Muscle of back (tissue), 13 donors: ENCODE data around the gene CRYGA. TPM values are rescaled to one million over a fixed set of nuclear protein-coding genes. Genes with fewer than 3 reads are reported as not detected.

Source experiments
- DNase-seq, 3 donors: peaks; one replicate each; pipeline versions ENCODE4 v3.0.0 to v3.0.0-alpha.2; 2013
- long read RNA-seq, 9 donors: transcript quantifications; one replicate each; lab custom pipeline, GENCODE V29; 2026
- polyA plus RNA-seq, 10 donors: library from polyadenylated mRNA; unstranded; fragments of 120-200 nt; gene quantifications; one replicate each; pipeline ENCODE4 v1.2.1, GENCODE V29; 2013; ENCODE audit not compliant: insufficient read length in 10 of 10

The CRYGA gene
- not detected for polyA plus RNA-seq
- long read RNA-seq, donor 1: 0 reads
- long read RNA-seq, donor 2: 0 reads
- long read RNA-seq, donor 3: 0 reads
- long read RNA-seq, donor 4: 0 reads
- long read RNA-seq, donor 5: 0 reads
- long read RNA-seq, donor 6: 0 reads
- long read RNA-seq, donor 7: 0 reads
- long read RNA-seq, donor 8: 0 reads
- long read RNA-seq, donor 9: 0 reads

GRCh38 chr2:208163489-208163888, at the start of gene CRYGA:
CRYGA (minus strand) TSS chr2:208163589; CDS start chr2:208163556, 33 bp downstream.
- no peak for DNase-seq

- no peak for DNase-seq
Observed at GRCh38 chr2:208210688-208211451, 47.5 kb upstream of the CRYGA start.

DNA sequence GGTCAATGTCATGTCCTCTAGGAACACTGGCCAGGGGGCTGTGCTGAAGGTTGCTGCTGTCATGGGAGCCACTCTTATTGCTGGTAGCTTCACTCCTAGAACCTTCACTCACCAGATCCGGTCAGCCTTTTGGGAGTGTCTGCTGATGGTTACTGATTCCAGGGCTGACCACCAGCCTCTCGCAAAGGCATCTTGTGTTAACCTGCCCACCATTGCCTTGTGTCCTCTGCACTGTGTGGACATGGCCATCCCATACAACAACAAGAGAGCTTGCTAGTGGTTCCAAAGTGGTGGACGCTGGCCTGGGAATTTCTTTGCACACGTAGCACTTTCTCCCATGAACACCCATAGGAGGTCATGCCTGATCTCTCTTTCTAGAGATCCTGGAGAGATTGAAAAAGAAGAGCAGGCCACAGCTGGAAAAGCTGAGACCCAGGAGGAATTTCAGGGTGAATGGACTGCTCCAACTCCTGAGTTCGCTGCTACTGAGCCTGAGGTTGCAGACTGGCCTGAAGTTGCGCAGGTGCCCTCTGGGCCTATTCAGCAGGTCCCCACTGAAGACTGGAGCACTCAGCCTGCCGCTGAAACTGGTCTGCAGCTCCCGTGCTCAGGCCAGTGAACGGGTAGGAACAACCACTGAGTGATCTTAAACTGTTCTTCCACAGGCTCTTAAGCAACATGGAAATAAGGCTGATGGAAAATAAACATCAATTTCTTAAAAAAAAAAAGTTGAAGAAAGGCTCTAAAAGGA, 45.1 kb upstream of the CRYGA start:
- DNase-seq: no peak

DNA sequence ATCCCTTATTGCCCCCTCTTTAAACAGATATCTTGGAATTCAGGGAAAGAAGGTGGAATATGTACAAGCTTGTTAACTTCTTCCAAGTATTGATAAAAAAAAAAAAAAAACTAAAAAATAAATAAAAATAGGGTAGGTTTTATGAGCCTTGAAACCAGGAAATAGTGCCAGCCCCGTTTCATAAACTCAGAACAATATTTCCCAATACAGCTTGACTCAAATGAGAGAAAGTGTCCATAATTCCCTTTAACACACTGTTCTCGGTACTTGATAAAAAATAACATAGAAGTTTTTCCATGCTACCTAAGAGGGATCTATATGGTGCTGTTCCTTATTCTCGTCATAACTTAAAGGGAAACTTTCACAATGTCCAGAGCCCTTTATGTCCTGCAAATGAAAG, 44.4 kb upstream of the CRYGA start:
- DNase-seq: no peak

- no peak for DNase-seq
Observed at GRCh38 chr2:208204166-208204565, 40.8 kb upstream of the CRYGA start.

GRCh38 chr2:208195531-208195930, 32.1 kb upstream of the CRYGA start:
- DNase-seq: no peak

DNA sequence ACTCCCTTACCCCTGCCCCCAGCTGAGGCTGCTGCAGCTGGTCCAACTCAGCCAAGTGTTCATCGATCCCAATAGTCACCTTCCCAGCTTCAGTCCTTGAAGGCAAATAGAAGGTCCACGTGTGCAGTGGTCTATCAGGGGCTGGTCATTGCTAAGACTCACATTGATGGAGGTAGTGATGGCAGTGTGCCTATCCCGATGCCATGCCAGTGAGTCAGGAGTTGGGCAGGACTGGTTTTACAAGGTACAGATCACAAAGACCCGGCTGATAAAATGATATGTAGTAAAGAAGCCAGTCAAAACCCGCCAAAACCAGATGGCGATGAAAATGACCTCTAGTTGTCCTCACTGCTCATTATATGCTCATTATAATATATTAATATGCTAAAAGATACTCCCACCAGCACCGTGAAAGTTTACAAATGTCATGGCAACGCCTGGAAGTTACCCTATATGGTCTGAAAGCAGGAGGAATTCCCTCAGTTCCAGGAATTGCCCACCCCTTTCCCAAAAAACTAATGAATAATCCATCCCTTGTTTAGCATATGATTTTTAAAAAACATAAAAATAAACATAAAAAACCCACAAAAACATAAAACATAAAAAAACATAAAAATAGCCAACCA, 29.3 kb upstream of the CRYGA start:
- DNase-seq: no peak

DNA sequence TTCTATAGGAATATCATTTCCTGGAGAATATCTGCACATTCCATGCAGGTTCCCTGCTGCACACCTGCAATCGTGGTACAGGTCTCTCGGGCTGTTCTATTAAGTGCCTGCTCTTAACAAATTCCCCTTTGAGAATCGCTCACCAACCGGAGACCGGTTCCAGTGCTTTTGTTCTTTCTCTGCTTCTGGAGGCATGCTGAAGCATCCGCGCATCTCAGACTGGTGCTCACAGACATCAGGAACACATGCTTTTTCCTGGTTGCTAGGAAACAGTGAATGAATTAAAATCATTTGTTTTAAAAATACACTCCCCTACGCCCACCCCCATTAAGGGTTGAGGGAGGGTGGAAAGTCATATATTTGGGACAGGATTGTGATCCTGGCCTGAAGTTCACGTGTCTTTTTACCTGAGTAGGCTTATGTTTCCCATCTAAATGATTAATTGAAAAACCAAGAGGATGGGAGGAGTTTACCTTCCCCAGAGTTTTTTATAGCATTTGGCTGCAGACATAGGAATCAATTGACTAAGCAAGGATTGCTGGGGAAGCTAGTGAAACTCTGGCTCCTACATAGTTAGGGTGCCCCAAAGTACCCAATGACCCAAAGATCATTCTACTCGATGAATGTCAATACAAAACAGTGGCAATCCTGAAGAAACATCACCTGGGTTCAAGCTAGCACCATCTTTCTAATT, 26.6 kb upstream of the CRYGA start, which contains the start of gene C2orf80:
C2orf80 (minus strand) TSS at position 221 of the 694 bp plus-strand sequence. CDS start 3,044 bp downstream, outside the sequence.
- DNase-seq: no peak

- DNase-seq: no peak
Observed at GRCh38 chr2:208189069-208189809, 25.9 kb upstream of the CRYGA start.

DNA sequence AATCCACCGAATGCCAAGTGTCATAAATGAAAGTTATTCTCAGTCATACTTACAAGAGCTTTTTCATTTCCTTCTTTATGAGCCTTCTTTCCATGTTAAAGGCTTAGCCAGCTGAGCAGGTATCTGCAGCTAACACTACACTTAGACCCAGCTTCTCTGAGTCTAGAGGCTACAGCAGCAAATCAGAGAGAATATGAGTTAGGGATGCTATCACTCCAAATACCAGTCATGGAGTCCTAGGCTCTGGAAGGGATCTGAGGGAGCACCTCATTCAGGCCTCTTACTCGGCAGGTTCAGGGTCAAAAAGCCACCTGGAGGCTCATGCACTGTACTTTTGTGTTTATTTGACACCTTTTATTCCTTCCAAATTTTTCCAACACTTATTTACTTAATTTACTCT, 23.5 kb upstream of the CRYGA start:
- DNase-seq: no peak

DNA sequence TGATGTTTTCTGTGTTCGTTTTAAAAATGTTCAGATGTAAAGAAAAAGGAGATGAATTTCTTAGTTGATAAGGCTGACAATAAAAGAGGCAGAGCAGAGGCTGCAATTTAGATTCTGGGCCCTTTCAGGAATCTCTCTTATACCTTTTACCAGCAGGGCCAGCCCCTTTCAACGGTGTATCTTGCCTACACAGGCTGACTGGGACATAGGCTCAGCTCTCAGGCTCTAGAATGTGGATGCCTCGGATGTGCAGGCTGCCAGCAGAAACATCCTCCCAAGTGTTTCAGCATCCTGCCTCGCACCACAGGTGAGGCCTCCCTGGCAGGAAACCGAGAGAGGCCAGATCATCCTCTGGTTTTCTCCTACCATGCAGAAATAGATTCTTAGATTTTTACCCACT, 23.1 kb upstream of the CRYGA start:
- DNase-seq: no peak

GRCh38 chr2:208183972-208184705, 20.8 kb upstream of the CRYGA start:
- DNase-seq: no peak

GRCh38 chr2:208183526-208183925, 20.1 kb upstream of the CRYGA start:
- DNase-seq: no peak

GRCh38 chr2:208182835-208183234, 19.4 kb upstream of the CRYGA start:
- DNase-seq: peak in 1 of 3 donors; percentile 34

DNA sequence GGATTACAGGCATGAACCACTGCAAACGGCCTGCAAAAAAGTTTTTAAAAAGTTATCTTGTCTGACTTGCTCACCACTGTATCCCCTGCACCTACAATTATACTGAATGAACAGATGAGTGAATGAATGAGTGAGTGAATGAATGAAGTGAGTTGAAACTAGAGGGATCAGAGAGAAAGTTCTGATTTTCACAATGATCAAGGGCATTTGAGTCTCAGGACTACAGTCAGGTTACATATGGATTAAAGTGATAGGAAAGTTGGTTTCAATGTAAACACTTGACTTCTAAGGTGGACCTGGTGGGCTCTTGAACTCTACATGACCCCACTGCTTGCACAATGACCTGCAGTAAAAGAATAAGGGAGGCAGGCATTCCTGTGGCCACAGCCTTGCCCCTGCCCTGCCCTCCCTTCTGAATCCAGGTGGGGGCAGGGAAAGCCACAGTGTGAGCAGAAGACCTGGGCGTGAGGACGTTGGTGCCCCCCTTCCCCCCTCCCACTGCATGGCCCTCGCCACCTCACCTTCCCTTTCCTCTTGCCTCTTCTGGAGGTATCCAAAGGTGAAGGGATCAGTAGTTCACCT, 15.7 kb upstream of the CRYGA start:
- DNase-seq: no peak

DNA sequence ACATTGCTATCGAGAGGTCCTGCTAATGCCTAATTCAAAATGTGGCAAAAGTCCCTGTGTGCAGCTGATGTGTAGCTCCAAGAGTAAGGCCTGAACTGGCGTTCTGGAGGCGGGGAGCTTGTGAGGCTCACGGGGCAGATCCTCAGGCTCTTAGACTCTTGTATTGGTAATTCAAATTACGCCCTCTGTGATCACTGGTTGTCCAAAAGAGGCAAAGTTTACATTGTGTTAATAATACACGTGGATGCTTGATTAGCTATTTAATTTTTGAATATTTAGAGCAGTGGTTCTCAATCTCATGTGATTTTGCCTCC, 12.4 kb upstream of the CRYGA start:
- no peak for DNase-seq

DNA sequence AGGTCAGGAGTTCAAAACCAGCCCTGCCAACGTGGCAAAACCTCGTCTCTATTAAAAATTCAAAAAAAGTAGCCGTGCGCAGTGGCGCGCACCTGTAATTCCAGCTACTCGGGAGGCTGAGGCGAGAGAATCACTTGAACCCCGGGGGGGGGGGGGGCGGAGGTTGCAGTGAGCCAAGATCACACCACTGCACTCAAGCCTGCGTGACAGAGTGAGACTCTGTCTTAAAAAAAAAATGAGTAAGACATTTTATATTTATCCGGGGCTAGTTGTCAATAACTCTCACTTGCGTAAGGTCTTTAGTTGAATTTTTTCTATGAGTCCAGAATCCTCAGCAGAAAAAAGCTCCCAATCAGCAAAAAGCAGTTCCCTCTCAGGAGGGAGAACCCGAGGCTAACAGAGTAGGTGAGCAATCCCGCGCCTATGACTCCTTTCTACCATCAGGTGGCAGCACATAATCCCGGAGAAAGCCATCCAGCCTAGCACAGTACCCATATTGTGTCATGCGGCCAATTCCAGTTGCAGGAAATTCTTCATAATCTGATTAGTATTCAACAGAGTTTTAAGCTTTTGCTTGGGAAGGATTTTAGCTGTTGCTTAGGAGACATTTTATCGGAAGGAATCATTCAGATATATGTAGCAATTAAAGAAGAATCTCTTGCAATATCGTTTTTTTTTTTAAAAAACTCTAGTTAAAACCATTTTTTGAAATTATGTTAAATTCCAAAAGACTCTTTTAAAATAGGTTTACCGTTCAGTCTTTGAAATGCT, 11.9 kb upstream of the CRYGA start:
- peak; percentile 71 to 88 (median 82) for DNase-seq

DNA sequence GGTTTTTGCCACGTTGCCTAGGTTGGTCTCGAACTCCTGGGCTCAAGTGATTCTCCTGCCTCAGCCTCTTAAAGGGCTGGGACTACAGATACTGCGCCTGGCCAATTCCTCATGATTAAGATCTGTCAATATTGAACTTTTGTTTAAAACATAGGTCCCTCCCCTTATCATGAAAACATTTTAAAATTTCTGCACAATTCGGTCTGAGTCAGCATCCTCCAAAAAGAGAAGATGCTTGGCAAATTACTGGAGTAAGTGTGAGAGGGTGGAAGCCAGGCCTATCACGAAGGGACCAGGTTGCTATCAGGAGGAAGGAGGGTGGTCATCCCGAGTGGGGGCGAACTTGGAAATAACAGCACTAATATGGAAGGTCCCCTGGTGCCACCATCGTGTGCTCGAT, 10.8 kb upstream of the CRYGA start:
- DNase-seq: no peak

GRCh38 chr2:208172125-208172524, 8.7 kb upstream of the CRYGA start:
- DNase-seq: peak in 2 of 3 donors; percentile 6 to 18
